ENCODE measurements around the gene SWT1.

Gene SWT1

GRCh38 chr1:185328255-185328654 lies 171.3 kb downstream of the SWT1 start:
- DNase-seq = no peak

- DNase-seq = no peak
These were observed 177.2 kb downstream of the SWT1 start for GRCh38 chr1:185334182-185334581.

- no peak for DNase-seq
These were observed 180.3 kb downstream of the SWT1 start for GRCh38 chr1:185337246-185337645.

GRCh38 chr1:185338719-185339622 lies 182.0 kb downstream of the SWT1 start:
- no peak for DNase-seq

GRCh38 chr1:185341196-185341781 lies 184.3 kb downstream of the SWT1 start:
- no peak for DNase-seq

Data from NCI-H524 treated with DMSO at 0.1 percent for 48 hours (cell line).